SK-N-SH treated with all-trans-retinoic acid at 6 μM for 48 hours (cell line): ENCODE data around the gene CRY1.

Experiments
- ATAC-seq: fragments of 200-7000 bp; cut with Tn5 transposase; 3 replicates; pipeline ENCODE4 v1.9.1; 2020; ENCODE audit warnings: mild to moderate bottlenecking, moderate library complexity
- ARNTL ChIP-seq: fragments of 450-650 bp; formaldehyde crosslinking; IDR thresholded peaks from 2 replicates; pipeline ENCODE4 v1.5.0; 2020; ENCODE audit warnings: low read depth, mild to moderate bottlenecking, moderate library complexity, borderline replicate concordance
- BACH2 ChIP-seq: fragments of 250-450 bp; sonication (Bioruptor Pico); IDR thresholded peaks from 2 replicates; pipeline ENCODE4 v1.9.0; 2021; ENCODE audit warnings: mild to moderate bottlenecking, borderline replicate concordance
- CREB5 ChIP-seq: fragments of 250-450 bp; sonication (Bioruptor Pico); IDR thresholded peaks from 2 replicates; pipeline ENCODE4 v1.5.1; 2020; ENCODE audit warnings: low read depth, mild to moderate bottlenecking, moderate library complexity
- CSDC2 ChIP-seq: fragments of 250-450 bp; sonication (Bioruptor Pico); IDR thresholded peaks from 2 replicates; pipeline ENCODE4 v1.5.0; 2020; ENCODE audit warnings: mild to moderate bottlenecking, moderate library complexity
- CSRNP3 ChIP-seq: fragments of 250-450 bp; sonication (Bioruptor Pico); IDR thresholded peaks from 2 replicates; pipeline ENCODE4 v1.5.1; 2021; ENCODE audit warnings: mild to moderate bottlenecking, moderate library complexity
- ESRRG ChIP-seq: fragments of 250-450 bp; sonication (Bioruptor Pico); IDR thresholded peaks from 2 replicates; pipeline ENCODE4 v1.6.1; 2021; ENCODE audit warnings: mild to moderate bottlenecking
- GLIS3 ChIP-seq: fragments of 250-450 bp; sonication (Bioruptor Pico); IDR thresholded peaks from 2 replicates; pipeline ENCODE4 v1.5.0; 2020; ENCODE audit warnings: mild to moderate bottlenecking, moderate library complexity
- ISL1 ChIP-seq: fragments of 250-450 bp; sonication (Bioruptor Pico); IDR thresholded peaks from 2 replicates; pipeline ENCODE4 v2.1.2; 2022; ENCODE audit warnings: mild to moderate bottlenecking, moderate library complexity
- OSR1 ChIP-seq: fragments of 250-450 bp; sonication (Bioruptor Pico); IDR thresholded peaks from 2 replicates; pipeline ENCODE4 v1.8.0; 2022; ENCODE audit warnings: moderate library complexity, mild to moderate bottlenecking, inconsistent platforms
- PATZ1 ChIP-seq: fragments of 250-450 bp; sonication (Bioruptor Pico); IDR thresholded peaks from 2 replicates; pipeline ENCODE4 v1.8.0; 2020; ENCODE audit warnings: mild to moderate bottlenecking, moderate library complexity, borderline replicate concordance
- PPARA ChIP-seq: fragments of 250-450 bp; sonication (Bioruptor Pico); IDR thresholded peaks from 2 replicates; pipeline ENCODE4 v1.5.0; 2020; ENCODE audit warnings: mild to moderate bottlenecking, borderline replicate concordance
- TOX ChIP-seq: fragments of 250-450 bp; sonication (Bioruptor Pico); IDR thresholded peaks from 2 replicates; pipeline ENCODE4 v1.8.0; 2021; ENCODE audit warnings: mild to moderate bottlenecking, moderate library complexity, borderline replicate concordance
- TSHZ2 ChIP-seq: fragments of 250-450 bp; sonication (Bioruptor Pico); IDR thresholded peaks from 2 replicates; pipeline ENCODE4 v1.5.0; 2020; ENCODE audit warnings: mild to moderate bottlenecking, moderate library complexity
- ZFP3 ChIP-seq: fragments of 250-450 bp; sonication (Bioruptor Pico); IDR thresholded peaks from 2 replicates; pipeline ENCODE4 v1.5.0; 2020; ENCODE audit warnings: mild to moderate bottlenecking, moderate library complexity
- ZFP30 ChIP-seq: fragments of 450-650 bp; formaldehyde crosslinking; IDR thresholded peaks from 2 replicates; pipeline ENCODE4 v1.5.0; 2022; ENCODE audit warnings: mild to moderate bottlenecking, moderate library complexity
- ZNF565 ChIP-seq: fragments of 450-650 bp; formaldehyde crosslinking; conservative IDR thresholded peaks from 2 replicates; pipeline ENCODE4 v1.5.0; 2020; ENCODE audit warnings: low read depth, mild to moderate bottlenecking, moderate library complexity
- ZNF70 ChIP-seq: fragments of 450-650 bp; formaldehyde crosslinking; IDR thresholded peaks from 2 replicates; pipeline ENCODE4 v1.5.0; 2020; ENCODE audit warnings: mild to moderate bottlenecking, moderate library complexity
- ZNF8 ChIP-seq: fragments of 450-650 bp; formaldehyde crosslinking; IDR thresholded peaks from 2 replicates; pipeline ENCODE4 v1.5.0; 2020; ENCODE audit warnings: mild to moderate bottlenecking, moderate library complexity

The CRY1 gene

GRCh38 chr12:107081778-107082177, 11.6 kb downstream of the CRY1 start:
- no peak for TF ChIP-seq ARNTL (CRISPR knock-in tag)
- TF ChIP-seq OSR1 (CRISPR knock-in tag) = no peak
- TF ChIP-seq ESRRG = no peak
- TF ChIP-seq PATZ1 (CRISPR knock-in tag) = no peak
- TF ChIP-seq CSDC2 (CRISPR knock-in tag) = no peak
- ATAC-seq = no peak

- no peak for ATAC-seq
Measured at GRCh38 chr12:107080299-107080698, 13.1 kb downstream of the CRY1 start.

GRCh38 chr12:107079172-107080011, 14.0 kb downstream of the CRY1 start:
- TF ChIP-seq BACH2 (CRISPR knock-in tag) (no peak), GLIS3 (CRISPR knock-in tag) (no peak), ZFP30 (CRISPR knock-in tag) (no peak), ZNF70 (CRISPR knock-in tag) (no peak), OSR1 (CRISPR knock-in tag) (no peak), ISL1 (CRISPR knock-in tag) (no peak), CSRNP3 (no peak), TSHZ2 (no peak), ZNF8 (CRISPR knock-in tag) (no peak), PPARA (CRISPR knock-in tag) (no peak), ZNF565 (CRISPR knock-in tag) (no peak)
- peak; percentile 75 for ATAC-seq

More at GRCh38 chr12:107080299-107080698, 13.1 kb downstream of the CRY1 start:
- no peak for TF ChIP-seq CSRNP3
- TF ChIP-seq CREB5 (CRISPR knock-in tag) = no peak
- no peak for TF ChIP-seq OSR1 (CRISPR knock-in tag)
- TF ChIP-seq ZNF8 (CRISPR knock-in tag) = no peak
- TF ChIP-seq ZFP30 (CRISPR knock-in tag) = no peak
- TF ChIP-seq PPARA (CRISPR knock-in tag) = no peak
- no peak for TF ChIP-seq CSDC2 (CRISPR knock-in tag)
- TF ChIP-seq ESRRG = no peak
- no peak for TF ChIP-seq TOX
- no peak for TF ChIP-seq ZNF70 (CRISPR knock-in tag)
- no peak for TF ChIP-seq ZFP3 (CRISPR knock-in tag)

GRCh38 chr12:107073266-107073665, 20.1 kb downstream of the CRY1 start:
- ATAC-seq = peak; percentile 21; the same call in 1 of the 3 replicates
